Measurements from ENCODE around the gene TRPM6.

Gene TRPM6

DNA sequence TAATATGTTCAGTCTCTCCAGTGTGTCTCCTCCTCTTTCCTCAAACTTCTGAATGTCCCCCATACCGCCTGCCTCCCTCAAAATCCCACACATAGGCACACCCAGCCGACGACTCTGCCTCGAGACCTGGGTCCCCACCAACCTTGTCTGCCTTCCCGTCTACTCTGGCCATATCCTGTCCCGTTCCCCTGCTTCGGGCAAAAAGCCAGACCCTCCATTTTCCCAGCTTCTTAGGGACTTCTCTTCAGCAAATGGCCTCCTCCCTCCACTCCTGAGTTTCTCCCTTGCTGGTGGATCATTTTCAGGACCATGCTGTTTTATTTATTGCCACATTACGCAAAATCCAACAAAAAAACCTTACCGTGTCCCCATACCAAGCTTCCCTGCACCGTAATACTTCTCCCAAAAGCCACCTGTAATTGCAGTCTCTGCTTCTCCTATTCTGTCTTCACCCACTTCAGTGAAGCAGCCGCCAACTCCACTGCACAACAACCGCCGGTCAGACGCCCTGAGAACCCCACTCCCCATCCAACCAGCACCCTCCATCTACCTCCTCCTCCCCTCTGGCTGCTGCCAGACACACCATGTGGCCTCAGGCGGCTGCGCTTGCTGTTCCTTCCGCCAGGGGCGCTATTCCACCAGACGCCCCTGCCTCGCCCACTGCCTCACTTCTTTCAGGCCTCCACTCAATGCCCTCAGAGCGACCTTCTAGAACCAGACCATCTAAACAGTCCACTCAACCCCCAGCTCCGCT is 117.0 kb downstream of the TRPM6 start:
- peak; percentile 55 for DNase-seq

DNA sequence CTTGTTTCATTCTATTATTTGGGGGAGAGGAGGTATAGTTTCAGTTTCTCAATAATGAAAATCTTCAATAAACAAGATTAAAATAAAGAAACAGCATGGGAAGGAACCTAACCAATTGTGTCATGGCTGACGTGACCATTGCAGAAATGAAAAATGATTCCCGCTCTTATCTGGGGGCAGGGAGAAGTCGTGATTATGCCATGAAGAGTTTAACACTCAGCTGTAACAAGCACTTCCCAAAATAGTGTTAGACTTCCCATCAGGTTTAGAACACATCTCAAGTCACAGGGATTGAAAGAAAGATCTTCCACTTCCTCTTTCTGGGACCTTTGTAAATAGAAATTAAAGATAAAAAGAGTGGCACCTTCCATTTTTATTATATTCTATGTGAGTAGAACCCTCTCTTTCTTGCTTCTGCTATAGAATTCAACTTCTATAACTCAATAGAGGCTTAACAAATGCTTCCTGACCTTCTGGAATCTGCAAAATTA is 122.2 kb downstream of the TRPM6 start:
- DNase-seq: no peak

DNA sequence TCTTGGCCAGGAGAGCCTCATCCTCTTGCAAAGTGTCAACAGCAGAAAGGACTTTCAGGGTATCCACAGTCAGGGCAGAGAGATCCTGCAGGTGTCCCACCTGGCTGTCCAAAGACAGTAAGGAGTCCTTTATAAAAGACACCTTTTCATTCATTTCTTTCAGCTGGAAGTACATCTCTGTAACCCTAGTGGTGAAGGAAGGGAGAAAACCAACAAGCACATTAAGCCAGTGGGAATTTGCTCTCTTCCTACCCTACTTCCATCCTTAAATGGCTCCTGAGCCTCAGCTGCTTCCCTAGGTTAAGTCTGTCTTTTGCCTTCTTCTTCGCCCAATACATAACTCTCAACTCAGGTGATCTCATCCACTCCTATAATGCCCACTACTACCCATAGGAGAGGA is 124.8 kb downstream of the TRPM6 start:
- DNase-seq: no peak

DNA sequence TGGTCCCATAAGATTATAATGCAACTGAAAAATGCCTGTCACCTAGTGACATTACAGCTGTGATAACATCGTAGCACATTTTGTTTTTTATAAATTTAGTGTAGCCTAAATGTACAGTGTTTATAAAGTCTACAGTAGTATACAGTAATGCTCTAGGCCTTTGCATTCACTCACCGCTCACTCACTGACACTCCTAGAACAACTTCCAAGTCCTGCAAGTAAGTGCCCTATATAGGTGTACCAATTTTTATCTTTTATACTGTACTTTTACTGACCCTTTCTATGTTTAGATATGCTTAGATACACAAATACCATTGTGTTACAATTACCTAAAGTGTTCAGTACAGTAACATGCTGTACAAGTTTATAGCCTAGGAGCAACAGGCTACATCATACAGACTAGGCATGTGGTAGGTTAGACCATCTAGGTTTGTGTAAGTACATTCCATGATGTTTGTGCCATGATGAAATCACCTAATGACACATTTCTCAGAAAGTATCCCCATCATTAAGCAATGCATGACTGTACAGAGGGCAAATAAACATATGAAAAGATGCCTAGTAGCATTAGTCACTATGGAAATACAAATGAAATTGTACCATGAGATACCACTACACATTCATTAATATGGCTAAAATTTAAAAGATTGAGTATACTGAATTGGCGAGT is 127.6 kb downstream of the TRPM6 start:
- DNase-seq: no peak

DNA sequence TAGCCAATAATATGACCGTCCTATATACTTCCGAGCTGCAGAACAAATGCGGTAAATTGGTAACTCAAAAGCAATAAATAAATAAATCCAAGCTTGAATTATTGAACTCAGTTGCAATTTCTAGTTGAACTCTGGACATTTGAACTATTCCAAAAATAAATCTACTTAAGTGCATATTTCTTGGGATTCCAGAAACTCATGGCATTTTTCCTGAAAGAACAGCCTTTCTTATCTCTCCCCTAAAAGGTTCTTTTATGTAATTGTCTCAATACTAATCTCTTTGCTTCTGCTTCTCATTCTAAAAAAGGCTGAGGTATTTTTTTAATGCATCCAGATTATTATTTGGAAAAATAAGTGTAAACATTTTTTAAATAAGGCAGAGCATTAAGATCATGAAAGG is 131.7 kb downstream of the TRPM6 start:
- no peak for DNase-seq

DNA sequence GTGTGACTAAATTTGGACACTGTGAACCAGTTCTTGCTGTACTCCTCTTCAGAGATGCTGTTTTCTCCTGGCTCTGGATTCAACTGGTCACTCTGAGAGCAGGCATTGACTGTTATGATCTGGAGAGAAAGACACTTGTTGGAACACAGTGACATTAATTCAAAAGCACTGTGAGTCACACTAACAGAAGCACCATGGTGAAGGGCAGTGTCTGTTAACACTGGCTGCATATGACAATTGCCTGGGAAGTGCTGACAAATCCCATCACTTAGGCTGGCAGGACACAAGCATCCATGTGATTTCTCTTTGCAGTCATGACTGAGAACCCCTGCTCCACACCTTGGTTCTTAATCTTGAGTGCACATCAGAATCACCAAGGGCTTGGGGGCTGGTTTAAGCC is 132.4 kb downstream of the TRPM6 start:
- no peak for DNase-seq

DNA sequence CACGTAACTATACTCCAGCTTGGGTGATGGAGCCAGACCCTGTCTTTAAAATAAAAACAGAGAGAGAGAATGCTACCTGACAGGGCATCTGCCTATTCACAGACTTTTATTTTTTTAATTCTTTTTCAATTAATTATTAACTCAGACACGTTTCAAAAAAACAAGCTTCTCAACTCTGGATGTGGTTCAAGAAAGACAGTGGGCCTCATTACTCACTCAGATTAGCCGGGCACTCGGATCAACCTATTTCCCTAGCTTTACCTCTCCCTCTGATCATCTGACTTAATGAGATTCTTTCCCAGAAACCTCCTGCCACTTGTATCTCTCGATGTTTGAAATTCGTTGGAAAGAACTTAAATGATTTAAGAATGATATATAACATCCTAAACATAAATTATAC is 134.1 kb downstream of the TRPM6 start:
- no peak for DNase-seq

DNA sequence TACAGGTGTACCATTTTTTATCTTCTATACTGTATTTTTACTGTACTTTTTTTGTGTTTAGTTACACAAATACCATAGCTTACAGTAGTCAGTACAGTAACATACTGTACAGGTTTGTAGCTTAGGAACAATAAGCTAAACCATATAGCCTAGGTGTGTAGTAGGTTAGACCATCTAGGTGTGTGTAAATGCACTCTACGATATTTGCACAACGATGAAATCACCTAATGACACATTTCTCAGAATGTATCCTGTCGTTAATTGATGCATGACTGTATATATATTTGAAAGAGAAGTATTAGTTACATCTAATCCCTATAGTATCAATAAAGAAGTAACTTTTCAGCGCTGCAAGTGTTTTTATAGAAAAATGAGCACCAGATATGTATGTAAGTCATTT is 138.8 kb downstream of the TRPM6 start:
- DNase-seq: no peak

DNA sequence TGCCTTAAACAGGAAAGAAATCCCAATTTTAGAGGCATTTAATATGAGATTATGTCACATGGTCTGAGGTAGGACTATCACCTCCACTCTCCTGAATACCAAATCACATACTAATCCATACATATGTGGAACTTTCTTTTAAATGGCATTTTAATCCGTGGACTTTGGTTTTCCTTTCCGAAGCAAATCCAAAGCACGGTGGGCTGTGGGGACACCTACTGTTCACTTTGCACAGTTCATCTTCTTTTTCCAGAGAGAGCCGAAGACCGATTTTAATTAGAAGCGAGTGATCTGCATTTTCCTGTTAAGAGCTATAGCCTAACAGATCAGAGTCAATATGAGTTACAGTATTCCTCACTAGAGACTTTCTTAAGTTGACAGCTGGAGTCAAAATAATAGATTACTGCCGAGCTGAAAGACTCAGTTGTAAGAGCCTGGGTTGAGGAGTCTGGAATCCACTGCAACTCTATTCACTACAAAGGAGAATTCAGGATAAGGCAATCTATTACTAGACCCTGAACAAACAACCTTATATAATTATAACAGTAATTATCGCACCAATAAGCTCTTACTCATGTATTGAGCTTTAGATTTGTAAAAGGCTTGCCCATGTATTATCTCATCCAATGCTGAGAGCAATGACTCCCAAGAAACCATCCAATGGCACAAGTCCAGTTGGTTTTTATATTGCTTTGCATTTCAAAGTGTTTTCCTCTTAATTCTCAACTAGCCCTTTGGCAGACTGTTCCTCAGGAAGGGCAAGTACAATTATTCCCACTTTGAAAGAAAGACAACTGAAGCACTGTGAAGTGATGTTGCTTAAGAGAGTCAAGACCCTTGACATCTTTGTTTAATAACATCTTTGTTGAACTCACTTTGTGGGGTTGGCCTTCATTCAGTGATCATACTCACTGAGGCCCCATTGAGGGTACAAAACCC is 144.7 kb downstream of the TRPM6 start:
- no peak for DNase-seq

DNA sequence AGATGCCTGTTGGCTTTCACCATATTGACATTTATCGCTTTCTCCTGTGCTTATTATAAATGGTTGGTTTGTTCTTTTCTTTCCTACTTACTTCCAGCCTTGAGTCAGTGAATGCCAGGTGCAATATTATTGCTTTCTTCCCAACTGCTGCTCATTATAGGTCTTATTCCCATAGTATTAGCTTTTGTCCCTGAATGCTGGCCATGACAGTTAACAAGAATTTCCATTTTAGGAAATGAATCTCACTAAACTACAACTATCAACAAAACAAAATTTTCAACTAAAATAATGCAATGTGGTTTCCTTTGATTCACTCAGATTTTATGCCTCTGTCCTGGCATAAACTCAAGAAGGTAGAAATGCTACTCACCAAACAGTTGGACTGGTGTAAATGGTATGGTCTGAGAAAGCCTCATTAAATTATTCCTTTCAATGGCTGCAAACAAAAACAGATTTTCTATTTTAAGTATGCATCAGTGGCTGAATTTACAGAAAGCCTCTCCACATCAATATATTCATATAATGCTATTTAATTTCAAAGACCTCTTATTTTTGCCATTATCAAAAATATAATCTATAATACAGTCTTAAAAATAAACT is 145.4 kb downstream of the TRPM6 start:
- no peak for DNase-seq

DNA sequence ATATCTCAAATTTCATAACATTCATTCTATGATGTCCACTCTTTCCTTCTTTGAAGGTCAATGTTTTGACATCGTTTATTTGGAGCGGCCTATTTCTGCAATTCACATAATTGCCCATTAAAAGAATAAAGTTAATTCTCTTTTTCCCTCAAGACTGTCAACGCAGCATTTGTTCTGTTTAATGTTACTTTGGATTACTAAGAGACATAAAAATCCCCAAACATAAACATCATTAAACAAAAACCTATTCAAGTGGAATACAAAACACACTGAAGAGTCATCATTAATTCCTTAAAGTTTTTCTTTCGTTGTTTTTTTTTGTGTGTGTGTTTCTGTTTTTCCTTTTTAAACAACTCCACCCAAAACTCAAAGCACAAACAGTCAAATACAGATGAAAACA is 151.1 kb downstream of the TRPM6 start:
- DNase-seq: no peak

DNA sequence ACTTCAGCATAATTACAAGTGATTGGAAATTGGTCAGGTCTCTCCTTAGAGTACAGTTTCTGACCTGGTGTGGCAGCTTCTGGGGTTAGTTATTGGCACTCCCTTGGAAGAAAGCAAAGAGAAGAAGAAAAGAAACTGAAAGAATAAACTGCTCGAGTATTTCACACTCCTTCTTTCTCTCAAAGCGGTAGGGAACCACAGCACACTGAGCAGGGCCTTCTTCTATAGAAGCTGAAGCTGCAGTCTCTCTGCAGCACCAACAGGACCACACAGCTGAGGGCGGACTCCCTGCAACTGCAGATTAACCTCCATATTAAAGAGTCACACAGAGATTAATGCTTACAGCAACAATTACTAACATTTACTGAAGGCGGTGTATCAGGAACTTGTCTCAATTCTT is 152.0 kb downstream of the TRPM6 start:
- no peak for DNase-seq

DNA sequence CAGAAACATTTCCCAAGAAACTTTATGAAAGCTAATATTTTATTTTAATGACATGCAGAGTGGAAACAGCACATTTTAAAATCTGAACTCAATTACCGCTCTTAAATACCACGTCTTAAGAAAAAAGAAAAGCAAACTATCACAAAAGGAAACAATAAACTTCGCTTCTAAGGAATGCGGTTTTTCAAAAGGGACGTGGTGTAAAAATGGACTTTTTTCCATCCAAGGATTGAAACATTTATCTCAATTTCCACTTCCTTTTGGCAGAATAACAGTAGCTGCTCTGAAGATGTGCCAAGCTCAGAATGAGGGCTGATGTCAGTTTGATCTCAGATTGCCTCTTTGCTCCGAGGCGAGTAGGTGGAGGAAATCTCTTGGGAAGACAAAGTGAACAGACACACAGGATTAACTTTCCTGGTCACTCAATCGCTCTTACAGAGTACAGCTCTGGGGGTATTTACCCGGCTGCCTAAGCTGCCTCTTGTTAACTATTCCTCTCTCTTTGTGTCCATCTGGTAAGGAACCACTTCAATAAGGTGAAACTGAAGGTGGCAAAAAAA is 158.5 kb downstream of the TRPM6 start:
- no peak for DNase-seq

DNA sequence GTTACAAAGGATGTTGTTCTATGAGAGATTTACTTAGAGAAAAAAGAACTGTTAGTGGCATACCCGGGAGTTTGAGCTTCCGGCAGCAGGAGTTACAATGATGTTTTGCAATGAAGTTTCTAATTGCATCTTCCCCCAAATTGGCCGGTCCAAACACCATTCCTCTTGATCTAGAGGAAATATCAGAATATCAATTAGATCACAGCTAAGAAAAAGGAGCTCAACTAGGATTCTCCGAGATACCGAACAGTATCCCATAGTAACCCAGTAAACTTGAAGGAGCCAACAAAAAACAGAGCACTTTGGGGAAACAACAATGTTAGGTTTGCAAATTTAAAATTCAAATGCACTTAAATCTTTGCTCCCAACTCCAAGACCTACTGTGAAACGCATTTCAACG is 159.5 kb downstream of the TRPM6 start:
- DNase-seq: no peak

DNA sequence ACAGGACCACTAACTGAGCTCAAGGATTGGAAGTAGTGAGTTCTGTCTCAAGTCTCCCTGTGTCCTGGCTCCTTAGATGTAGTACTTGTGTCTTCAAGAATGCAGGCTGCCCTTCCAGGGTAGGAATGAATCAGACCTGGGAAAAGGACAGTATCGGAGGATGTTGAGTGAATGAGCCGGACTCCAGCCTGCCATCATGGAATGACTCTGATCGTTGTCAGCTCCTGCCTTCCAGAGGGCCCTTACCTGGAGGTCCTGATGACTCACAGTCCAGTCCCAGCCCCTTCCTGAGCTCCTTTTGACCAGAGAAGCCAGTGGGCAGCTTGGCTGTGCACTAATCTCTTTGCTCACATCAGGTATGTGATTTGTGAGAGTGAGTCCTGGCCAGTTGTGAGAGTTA is 161.1 kb downstream of the TRPM6 start:
- DNase-seq: no peak

DNA sequence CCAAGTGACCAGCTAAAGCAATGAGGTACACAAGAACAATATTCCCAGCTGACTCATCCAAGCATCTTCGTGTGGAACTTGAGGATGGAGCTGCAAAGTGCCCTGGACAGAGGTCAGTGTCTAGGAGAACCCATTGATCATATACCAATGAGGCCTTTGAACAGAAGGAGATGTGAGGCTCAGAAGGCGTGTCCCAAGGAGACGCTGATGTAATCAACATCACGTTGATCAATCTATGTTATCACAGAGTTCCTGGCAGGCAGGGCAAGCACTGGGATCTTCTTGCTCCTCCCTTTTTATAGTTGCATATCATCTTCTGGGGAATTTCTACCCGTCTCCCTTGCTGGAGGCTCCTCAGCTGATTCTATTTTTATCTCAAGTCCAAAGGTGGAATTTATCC is 163.4 kb downstream of the TRPM6 start:
- DNase-seq: no peak

DNA sequence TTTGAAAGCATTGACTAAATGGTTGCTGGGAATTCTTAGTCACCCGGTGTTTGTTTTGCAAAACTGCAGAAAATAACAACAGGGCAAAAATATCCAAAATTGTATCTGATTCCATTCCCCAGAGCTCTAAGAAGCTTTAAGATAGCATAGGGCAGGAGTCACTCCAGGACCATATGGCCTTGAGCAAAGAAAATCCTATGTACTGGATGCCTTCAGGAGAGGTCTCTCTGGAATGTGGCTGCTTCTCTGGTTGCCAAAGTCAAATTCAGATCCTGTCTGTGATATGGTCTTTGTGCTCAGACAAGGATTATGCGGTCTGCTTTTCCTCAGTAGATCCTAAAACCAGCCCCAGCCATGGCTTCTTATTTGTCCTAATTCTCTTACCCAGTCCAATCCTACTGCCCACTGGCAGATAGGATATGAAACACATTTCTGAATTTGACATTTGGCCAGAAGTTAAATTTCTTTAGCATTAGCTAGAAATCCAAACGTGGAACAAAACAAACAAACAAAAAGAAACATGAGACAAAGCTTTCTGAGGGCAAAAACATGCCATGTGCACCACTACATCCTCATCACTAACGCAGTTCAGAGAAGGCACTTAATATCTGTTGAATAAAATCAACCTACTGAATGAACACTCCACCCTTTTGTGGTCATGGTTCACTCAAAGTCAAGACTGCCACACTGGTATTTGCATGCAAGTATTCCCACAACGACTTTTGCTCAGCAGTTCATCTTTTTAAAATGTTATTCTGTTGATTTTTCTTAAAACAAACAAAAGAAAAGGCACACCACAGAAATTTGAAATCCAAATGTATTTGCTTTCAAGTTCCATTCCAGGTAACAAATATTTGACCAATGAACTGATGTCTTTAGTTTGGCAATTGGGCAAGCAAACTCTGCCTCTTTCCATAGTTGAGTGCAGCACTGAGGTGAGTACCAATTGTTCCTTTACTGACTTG is 165.7 kb downstream of the TRPM6 start:
- no peak for DNase-seq

DNA sequence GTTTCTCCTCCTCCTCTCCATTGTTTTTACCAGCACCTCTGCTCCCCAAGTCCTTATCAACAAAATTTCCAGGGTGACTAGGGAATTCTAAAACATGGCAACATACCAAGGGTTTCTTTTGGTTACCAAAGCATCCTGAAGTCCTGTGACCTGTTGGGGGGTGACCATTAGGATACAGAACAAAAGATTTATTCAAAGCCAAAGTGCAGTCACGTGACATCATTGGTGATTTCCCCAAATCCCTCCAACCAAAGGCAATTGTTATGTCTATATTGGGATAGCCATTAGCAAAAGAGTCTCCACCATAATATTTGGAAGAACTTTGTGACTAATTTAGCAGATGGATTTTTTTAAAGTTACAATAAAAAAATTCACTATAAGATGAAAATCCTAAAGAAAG is 168.4 kb downstream of the TRPM6 start:
- no peak for DNase-seq

DNA sequence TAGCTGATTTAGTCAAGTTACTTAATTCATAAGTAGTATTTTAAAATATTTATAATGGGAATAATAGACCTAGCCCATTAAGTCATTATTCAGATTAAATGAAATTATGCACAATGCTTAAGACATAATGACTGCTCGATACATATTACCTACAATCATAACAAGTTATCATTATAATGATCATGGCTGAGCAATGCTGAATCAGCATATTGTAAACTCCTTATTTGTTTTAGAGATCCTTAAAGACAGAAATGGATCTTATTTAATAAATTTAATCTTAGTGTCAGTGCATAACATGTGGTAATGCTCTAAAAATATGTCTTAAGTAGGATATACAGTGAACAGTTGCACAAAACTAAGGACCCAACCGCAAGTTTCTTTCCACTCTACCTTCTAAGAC is 169.0 kb downstream of the TRPM6 start:
- DNase-seq: no peak

DNA sequence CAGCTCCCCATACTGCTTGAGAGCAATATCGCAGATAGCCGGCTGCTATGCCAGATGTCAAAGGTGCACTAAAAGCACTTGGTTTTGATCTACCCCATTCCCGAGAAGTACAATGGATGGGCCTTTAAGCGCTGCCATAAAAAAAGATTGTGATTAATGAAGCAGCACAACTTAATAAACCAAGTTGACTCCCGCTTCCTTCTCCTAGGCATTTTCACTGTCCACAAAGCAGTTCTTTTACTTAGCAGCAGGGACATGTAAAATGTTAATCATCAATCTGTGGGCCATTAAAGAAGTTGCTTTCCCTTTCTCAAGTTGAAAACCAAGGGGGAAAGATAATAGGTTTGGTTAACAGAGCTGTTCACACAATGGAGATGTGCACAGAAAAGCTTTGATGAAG is 176.4 kb downstream of the TRPM6 start:
- no peak for DNase-seq

DNA sequence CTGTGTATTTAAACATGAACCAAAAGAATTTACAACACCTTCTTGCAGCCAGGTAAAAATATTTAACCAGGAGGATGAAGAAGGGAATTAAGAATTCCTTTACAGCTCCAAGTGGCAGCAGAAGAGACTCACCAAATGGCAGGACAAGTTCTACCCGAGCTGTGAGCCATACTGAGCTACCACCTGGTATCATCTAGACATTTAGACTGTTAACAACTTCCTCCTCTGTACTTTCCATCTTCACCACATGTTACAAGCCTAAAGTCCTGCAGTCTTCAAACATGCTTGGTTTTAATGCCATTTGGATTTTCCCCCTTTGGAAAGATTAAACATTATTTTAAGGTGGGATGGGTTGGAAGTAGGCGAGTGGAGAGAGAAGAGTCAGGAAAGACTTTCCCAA is 190.2 kb downstream of the TRPM6 start:
- no peak for DNase-seq

DNA sequence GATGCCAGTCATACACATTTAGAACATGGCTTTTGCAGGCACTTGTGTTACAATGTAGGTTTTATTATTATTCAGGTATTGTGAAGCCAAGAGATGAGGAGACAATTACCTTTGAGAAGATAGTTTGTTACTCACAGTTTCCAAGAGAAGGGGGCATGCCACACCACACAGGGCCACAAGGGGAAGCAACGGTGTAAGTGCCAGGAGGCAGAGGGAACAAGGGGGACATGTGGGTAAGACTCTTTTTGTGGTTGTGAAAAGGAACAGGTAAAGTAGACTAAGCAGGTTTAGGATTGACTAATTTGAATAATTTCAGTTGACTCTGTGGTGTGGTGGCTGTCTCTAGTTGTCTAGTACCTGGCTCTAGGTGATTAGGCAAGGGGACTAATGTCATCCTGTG is 191.2 kb downstream of the TRPM6 start:
- DNase-seq: no peak
